Stimulated activated CD8-positive, alpha-beta memory T cell treated with anti-CD3 and anti-CD28 coated beads, Interleukin-4, amount 100 ng/mL, for 1 hour (primary cell): Measurements from ENCODE around the gene GDF10.

ENCODE experiments used
- DNase-seq, 2 donors: peaks; one replicate each; pipeline ENCODE4 v3.0.0-alpha.2; 2020; ENCODE audit warnings: low read depth in 2 of 2, low spot score in 1 of 2

Gene GDF10

GRCh38 chr10:47312663-47312995, 12.6 kb downstream of the GDF10 start:
- no peak for DNase-seq

DNA sequence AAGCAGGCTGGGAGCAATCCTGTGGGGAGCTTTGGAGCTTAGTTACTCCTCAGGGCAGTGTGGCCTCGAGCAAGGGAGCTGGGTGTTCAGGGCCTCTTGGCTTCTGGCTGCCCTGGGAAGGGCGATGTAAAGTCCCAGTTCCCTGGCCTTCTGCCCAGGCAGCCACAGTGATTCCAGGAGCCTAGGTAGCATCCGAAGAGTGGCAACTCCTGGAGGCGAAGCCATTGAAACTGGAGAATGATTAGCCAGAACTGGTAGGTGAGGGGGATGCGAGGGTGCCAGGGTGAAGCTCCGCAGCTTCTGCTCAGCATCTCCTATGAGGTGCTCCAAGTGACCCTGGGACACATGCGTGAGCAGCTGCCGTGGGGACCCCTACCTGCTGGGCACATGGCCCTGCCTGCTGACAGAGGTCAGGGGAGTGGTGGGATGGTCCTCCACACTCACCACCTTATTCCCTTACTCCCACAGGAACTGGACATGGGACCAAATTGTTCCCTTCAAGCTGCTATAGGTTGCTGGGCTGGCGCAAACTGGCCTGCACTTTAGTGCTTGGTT, 14.5 kb downstream of the GDF10 start:
- DNase-seq = no peak

DNA sequence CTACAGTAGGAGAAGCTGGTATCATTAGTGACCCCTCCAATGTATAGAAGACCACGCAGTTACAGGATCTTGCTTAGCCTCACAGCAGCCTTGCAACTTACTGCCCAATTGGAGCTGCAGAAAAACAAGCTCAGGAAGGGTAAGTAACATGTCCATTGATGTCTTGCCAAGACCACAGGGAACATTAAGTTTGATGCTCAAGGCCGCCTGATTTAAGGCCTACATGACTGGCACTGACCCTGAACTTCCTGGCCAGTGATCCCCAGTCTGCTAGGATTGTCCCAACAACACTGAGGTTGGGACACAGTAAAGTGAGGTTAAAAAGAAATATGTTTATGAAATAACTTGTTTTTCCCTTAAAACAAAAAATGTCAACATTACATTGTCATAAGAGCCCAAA, 15.4 kb downstream of the GDF10 start:
- no peak for DNase-seq

DNA sequence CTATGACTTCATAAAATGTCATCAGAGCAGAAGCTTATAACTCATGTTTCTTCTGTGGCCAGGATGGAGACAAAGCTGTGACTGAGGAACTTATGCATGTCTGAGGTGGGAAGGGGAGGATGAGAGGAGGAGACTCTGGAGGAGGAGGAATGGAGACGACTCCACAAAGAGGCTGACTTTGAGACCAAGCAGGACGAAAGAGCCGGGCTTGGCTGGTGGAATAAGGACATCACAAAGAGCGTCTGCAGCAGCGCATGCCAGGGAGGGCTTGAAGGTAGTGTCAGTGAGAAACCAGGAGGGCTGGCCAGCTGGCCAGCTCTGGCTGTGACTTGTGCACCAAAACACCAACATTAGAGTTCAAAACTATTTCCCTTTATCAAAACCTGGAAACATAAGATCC, 16.1 kb downstream of the GDF10 start:
- DNase-seq = no peak

- no peak for DNase-seq
Measured at GRCh38 chr10:47317251-47317650, 17.3 kb downstream of the GDF10 start.

- DNase-seq = no peak
Measured at GRCh38 chr10:47318706-47319105, 18.7 kb downstream of the GDF10 start.

DNA sequence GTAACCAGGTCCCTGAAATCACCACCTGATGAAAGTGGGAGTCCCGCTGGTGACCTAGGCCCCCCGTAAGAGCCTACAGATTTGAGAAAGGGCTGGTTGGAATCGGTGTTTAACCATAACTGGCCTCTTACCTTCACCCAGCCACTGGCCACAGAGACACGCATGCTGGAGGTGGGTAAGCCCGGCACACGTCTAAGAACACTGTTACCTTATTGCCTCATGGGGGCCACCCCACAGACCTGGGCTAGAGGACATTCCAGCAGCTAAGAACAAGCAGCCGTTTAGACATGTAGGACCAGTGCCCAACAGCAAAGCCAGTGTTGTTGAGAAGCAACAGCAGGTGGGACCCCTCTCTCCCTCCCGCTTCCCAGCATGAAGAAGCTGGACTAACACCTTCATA, 19.8 kb downstream of the GDF10 start:
- no peak for DNase-seq

DNA sequence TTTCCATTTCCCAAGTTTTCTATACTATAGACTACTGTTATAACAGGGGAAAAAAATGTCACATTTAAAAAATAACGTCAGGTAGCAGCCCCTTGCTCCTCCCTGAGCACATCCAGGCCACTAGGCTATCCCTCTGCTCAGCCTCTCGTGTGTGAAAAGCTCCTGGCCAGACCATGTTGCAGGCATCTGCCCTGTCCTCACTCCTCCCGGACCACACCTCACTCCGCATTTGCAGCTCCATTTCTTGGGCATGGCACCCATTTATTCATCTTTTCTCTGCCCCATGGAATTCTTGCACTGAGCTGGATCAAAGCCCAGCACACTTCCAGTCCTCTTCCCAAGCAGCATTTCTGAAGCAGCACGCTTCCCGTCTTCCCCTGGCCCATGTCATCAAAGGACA, 20.8 kb downstream of the GDF10 start:
- DNase-seq = no peak

- DNase-seq = no peak
Measured at GRCh38 chr10:47321521-47322195, 21.7 kb downstream of the GDF10 start.

DNA sequence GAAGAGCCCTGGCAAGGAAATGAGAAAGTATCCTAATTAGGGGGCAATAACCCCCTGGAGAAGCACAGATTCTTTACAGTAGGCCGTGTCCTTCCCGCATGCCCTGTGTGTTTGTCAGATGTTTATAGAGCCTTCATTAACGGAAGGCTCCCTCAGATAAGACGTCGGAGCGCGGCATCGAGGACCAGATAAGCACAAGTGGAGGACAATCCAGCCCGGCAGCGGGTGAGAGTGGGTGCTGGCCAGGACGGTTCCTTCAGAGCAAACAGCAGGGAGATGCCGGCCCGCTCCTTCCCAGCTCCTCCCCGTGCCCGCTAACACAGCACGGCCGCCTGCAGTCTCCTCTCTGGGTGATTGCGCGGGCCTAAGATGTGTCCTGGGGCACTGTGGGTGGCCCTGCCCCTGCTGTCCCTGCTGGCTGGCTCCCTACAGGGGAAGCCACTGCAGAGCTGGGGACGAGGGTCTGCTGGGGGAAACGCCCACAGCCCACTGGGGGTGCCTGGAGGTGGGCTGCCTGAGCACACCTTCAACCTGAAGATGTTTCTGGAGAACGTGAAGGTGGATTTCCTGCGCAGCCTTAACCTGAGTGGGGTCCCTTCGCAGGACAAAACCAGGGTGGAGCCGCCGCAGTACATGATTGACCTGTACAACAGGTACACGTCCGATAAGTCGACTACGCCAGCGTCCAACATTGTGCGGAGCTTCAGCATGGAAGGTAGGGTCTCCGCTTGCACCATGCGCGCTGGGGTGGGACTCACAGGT, 22.5 kb downstream of the GDF10 start, which contains the start of gene GDF2:
Gene GDF2, plus strand, starts transcription at position 155 of the 762 bp plus-strand sequence. Its CDS starts 215 bp downstream, at position 370.
- no peak for DNase-seq

DNA sequence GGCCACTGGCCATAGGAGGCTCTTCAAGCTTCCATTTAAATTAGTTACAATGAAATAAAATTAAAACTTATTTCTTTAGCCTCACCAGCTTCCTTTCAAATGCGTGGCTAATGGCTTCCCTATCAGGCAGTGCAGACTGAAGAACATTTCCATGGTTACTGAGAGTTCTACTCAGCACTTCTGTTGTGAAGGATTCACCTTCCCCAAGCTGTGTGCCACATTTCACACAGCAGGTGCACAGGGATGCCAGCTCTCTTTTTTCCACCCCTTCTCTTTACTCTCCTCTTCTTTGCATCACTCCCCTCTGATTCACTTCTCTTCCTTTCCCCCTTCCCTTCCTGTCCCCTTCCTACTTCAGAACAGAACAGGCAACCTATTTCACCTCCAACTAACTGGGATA, 23.1 kb downstream of the GDF10 start:
- no peak for DNase-seq

DNA sequence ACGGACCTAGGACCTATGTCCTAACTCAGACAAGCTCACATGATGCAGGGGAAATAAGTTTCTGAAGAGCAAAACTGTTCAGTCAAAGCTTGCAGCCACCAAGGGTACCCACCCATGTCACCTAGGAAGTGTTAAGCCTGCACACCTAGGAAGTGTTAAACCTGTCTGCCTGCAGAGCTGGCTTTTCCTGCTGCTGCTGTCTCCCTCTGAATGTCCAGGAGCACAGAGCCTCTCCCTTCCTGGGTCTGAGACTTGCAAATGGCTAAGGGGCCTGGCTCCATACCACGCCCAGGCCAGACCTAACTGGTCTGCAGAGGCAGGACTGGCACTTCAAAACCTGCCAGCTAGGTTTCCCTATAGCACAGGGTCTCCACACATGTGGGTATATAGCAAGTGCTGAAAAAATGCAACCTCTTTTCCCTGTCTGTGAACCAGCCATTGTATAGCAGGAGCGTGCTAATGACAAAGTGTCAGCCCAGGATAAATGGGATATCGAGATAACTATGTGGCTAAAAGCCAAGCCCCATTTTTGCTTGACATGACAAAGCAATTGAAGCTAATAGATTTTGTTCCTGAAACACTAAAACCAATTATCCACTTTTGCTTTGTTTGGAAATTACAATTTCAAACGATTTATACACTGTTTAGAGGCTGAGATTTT, 23.8 kb downstream of the GDF10 start:
- DNase-seq = no peak

- DNase-seq = no peak
Measured at GRCh38 chr10:47325303-47326291, 25.6 kb downstream of the GDF10 start.

DNA sequence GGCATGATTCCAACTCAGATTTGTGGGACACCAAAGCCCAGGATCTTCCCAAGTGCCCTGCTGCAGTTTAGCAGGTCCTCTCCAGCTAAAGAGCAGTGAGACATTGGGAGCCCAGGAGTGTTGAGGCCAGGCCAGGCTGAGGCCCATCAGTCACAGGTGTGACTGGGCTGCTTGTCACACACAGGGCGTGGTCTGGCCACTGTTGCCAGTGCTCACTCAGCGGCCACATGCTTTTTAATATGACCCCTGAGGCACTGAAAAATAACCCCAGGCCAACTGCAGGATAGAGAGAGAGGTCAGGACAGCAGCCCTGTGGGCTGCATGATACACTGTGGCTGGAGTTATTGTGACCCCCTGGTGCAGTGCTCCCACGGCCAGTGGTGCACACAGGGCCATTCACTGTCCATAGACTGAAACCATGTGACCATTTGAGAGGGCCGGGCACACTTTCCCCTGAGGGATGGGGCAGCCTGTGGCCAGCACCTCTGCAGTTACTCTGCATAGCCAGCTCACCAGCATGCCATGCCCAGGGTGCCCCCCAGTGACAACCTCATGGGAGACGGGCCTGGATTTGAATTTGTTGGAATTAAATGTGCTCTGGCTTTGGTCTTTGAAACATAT, 26.4 kb downstream of the GDF10 start:
- no peak for DNase-seq

GRCh38 chr10:47326927-47327330, 26.9 kb downstream of the GDF10 start:
- no peak for DNase-seq

DNA sequence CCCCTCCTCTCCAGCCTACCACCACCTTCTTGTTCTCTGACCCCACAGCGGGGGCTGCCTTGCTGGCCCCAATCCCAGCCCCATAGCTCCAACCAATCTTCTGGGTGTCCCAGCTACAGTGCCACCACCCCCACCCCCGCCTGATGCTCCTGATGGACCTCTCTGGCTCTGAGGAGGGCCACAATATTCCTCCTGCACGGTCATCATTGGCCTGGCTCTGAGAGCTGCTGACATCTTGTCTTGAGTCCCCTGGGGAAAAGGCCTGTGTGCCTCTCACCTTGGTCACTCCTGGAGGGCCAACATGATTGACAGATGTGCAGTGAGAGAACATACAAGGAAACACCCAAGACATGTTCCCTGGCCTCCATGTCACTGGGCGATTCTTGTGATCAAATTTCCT, 29.9 kb downstream of the GDF10 start:
- no peak for DNase-seq

GRCh38 chr10:47330366-47330765, 30.4 kb downstream of the GDF10 start:
- DNase-seq = no peak

- DNase-seq = no peak
Measured at GRCh38 chr10:47330804-47331203, 30.8 kb downstream of the GDF10 start.

GRCh38 chr10:47331491-47331890, 31.5 kb downstream of the GDF10 start:
- DNase-seq = no peak

- no peak for DNase-seq
Measured at GRCh38 chr10:47331954-47332353, 32.0 kb downstream of the GDF10 start.
